Effector memory CD4-positive, alpha-beta T cell (primary cell): ENCODE measurements around the gene NKX1-1.

Source experiments
- DNase-seq, 3 donors: peaks; one replicate each; pipeline ENCODE4 v3.0.0-alpha.2; 2020
- H3K27ac ChIP-seq: 2 replicates; pipeline ENCODE4 v1.7.0; 2013; ENCODE audit warnings: mild to moderate bottlenecking, low read length, moderate library complexity; ENCODE audit not compliant: insufficient read depth, poor library complexity, severe bottlenecking
- H3K27me3 ChIP-seq: replicated peaks from 2 replicates; pipeline ENCODE4 v1.7.0; 2013; ENCODE audit warnings: mild to moderate bottlenecking, low read length; ENCODE audit not compliant: insufficient read depth, control insufficient read depth, poor library complexity, severe bottlenecking
- H3K36me3 ChIP-seq: 2 replicates; pipeline ENCODE4 v1.7.0; 2013; ENCODE audit warnings: mild to moderate bottlenecking, low read length, moderate library complexity; ENCODE audit not compliant: control insufficient read depth, insufficient read depth
- H3K4me1 ChIP-seq: 2 replicates; pipeline ENCODE4 v1.7.0; 2013; ENCODE audit warnings: low read length, mild to moderate bottlenecking; ENCODE audit not compliant: control insufficient read depth, insufficient read depth, poor library complexity, severe bottlenecking
- H3K4me3 ChIP-seq: 2 replicates; pipeline ENCODE4 v1.7.0; 2013; ENCODE audit warnings: low read length, low read depth, mild to moderate bottlenecking; ENCODE audit not compliant: insufficient read depth, poor library complexity, severe bottlenecking
- H3K9me3 ChIP-seq: 2 replicates; pipeline ENCODE4 v1.7.0; 2013; ENCODE audit warnings: mild to moderate bottlenecking, low read length, moderate library complexity; ENCODE audit not compliant: control insufficient read depth

The NKX1-1 gene

GRCh38 chr4:1384675-1385372 lies 21.4 kb downstream of the NKX1-1 start:
- no peaks in the 10 kb centered on the region for H3K27me3 ChIP-seq
- DNase-seq = no peak
- no peaks in the 10 kb centered on the region for H3K4me1 ChIP-seq
- no peaks in the 10 kb centered on the region for H3K9me3 ChIP-seq
- H3K36me3 ChIP-seq = peaks cover 6% of the 10 kb centered on the region
- no peak overlapping the region for H3K4me3 ChIP-seq
- H3K27ac ChIP-seq = no peak overlapping the region

- Histone ChIP-seq H3K36me3 (peaks cover 6% of the 10 kb centered on the region), H3K27ac (no peak overlapping the region), H3K27me3 (no peaks in the 10 kb centered on the region), H3K4me1 (no peaks in the 10 kb centered on the region), H3K4me3 (no peak overlapping the region), H3K9me3 (no peaks in the 10 kb centered on the region)
- DNase-seq = no peak
Observed at GRCh38 chr4:1383728-1384591, 22.3 kb downstream of the NKX1-1 start.

DNA sequence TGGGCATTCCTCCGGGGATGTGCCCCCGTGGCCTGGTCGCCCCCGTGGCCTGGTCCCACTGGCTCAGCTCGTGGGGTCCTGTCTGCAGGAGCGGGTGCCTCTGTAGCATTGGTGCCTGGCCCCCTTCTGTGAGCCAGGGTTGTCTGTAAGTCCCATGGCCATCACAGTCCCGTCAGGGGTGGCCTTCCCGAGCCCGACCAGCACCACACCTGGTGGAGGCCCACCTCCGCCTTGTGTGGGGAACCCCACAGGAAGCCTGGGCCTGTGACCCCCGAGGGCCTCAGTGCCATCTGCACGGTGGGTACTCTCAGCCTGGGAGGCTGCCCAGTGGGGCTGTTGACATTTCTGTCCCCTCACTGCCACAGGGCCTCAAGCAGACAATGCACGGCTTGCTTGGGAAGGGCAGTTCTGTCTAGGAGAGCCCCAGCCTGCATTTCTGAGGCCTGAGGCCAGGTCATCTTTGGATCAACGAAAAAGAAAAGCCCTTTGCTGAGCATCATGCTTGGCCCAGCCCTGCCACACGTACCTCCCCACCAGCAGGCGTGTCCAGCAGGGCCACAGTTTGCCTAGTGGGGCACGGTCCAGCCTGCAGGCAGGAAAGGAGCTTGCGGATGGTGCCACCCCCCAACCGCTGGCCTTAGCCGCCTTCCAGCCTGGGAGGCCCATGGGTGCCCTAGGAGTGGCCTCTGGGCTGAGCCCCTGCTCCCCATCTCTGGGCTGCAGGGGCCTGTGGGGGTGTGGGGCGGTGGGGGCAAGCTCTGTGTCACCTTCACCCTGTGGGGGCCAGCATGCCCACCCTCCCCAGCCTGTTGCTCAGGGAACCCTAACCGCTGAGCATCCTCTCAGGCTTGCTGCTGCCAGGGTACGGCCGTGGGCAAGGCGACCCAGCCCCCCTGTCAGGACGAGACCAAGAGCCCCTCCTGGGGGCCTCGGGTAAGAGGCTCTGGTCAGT lies 23.2 kb downstream of the NKX1-1 start:
- Histone ChIP-seq H3K4me1 (no peaks in the 10 kb centered on the region), H3K27me3 (no peaks in the 10 kb centered on the region), H3K9me3 (no peaks in the 10 kb centered on the region), H3K36me3 (peaks cover 6% of the 10 kb centered on the region), H3K4me3 (no peak overlapping the region), H3K27ac (no peak overlapping the region)
- DNase-seq = no peak

GRCh38 chr4:1381944-1382541 lies 24.2 kb downstream of the NKX1-1 start:
- Histone ChIP-seq H3K9me3 (no peaks in the 10 kb centered on the region), H3K27ac (no peak overlapping the region), H3K4me1 (no peaks in the 10 kb centered on the region), H3K36me3 (peaks cover 6% of the 10 kb centered on the region), H3K27me3 (no peaks in the 10 kb centered on the region), H3K4me3 (no peak overlapping the region)
- DNase-seq = no peak

DNA sequence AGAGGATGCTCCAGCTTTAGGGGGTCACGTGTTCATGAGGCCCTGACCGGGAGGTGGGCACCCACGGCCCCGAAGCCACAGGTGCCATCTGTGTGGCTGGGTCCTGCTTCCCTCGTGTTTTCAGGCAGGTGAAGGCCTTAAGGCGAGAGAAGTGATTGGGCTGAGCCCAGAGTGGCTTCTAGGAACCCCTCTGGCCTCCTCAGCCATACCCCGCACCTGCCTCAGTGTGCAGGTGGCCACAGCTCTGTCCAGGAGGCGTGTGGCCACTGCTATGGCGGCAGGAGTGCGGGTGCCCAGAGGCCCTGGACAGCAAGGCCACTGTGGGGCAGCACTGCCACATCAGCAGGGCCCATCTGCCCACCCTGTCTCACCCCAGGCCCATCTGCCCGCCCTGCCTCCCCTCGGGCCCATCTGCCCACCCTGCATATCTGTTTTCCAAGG lies 25.0 kb downstream of the NKX1-1 start:
- Histone ChIP-seq H3K4me1 (no peaks in the 10 kb centered on the region), H3K36me3 (peaks cover 6% of the 10 kb centered on the region)

DNA sequence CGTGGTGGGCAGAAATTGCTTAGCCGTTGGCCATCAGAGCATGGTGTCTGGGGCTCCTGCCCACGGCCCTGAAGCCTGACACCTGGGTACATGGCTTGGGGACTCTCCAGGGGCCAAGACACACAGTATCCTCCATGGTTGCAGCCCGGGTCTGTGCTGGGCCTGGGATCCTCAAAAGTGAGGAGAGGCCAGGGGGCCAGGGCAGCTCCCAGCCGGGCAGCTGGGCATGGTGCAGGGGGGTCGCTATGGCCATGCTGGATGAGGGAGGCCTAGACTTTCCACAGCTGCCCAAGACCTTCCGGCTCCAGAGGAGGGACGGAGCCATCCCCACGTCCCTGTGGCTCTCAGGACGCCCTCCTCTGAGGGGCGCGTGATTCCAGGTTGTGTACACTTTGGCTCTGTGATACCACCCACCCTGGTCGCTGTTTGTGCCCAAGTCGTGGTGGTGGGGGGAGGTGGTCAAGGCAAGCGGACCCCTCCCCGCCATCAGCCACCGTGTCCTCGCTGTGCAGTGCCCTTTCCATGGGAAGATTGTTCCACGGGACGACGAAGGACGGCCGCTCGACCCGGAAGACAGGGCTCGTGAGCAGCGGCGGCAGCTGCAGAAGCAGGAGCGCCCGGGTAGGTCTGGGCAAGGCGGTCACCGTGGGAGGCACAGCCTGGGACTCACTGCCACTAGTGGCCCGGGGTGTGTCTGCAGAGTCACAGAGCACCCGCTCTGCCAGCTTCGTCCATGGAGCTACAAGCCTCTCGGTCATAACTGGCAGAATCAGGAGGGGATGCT lies 25.7 kb downstream of the NKX1-1 start:
- no peak overlapping the region for H3K27ac ChIP-seq
- H3K27me3 ChIP-seq = no peaks in the 10 kb centered on the region
- H3K4me3 ChIP-seq = no peak overlapping the region
- no peaks in the 10 kb centered on the region for H3K4me1 ChIP-seq
- DNase-seq = no peak
- H3K9me3 ChIP-seq = no peaks in the 10 kb centered on the region
- H3K36me3 ChIP-seq = peaks cover 12% of the 10 kb centered on the region

More for the DNA sequence above, 25.0 kb downstream of the NKX1-1 start:
- no peak overlapping the region for H3K4me3 ChIP-seq
- no peaks in the 10 kb centered on the region for H3K9me3 ChIP-seq
- no peak overlapping the region for H3K27ac ChIP-seq
- DNase-seq = no peak
- no peaks in the 10 kb centered on the region for H3K27me3 ChIP-seq

DNA sequence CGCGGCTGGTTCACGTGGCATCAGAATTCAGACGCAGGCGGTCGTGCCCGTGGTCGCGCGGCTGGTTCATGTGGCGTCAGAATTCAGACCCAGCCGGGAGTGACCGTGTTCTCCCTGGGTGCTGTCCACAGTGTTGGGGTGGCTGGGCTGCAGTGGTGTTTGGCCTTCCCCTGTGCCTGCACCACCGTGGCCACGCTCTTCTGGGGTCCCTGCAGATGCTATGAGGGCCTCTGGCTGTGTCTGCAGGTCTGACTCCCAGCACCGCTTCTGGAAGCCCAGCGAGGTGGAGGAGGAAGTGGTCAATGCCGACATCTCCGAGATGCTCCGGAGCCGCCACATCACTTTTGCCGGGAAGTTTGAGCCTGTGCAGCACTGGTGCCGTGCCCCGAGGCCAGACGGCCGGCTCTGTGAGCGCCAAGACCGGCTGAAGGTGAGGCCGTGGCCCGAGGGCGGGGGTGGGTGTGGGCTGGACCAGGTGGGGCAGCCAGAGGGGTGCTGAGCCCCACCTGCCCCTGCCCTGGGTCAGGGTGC lies 26.4 kb downstream of the NKX1-1 start:
- DNase-seq = no peak
- no peak overlapping the region for H3K4me3 ChIP-seq
- H3K27me3 ChIP-seq = no peaks in the 10 kb centered on the region
- H3K27ac ChIP-seq = no peak overlapping the region
- peaks cover 19% of the 10 kb centered on the region for H3K36me3 ChIP-seq
- H3K9me3 ChIP-seq = no peaks in the 10 kb centered on the region
- no peaks in the 10 kb centered on the region for H3K4me1 ChIP-seq

DNA sequence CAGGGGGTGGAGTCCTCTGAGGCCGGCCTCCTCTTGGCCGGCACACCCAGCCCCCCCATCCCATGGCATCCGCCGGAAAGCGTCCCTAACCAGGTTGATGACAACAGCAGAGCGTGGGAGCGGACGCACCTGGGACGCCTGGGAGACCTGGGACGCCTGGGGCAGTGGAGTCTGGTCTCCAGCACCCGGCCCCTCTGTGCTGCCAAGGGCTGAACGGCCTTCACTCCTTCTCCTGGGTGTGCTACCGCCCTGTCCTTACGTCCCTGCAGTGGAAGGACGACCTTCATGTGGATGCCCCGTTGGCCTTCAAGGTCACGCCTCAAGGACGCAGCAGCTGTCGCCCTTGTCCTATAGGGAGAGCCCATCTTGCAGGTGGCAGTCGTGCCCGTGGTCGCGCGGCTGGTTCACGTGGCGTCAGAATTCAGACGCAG lies 26.9 kb downstream of the NKX1-1 start:
- no peak for DNase-seq
- Histone ChIP-seq H3K4me3 (no peak overlapping the region), H3K27me3 (no peaks in the 10 kb centered on the region), H3K9me3 (no peaks in the 10 kb centered on the region), H3K36me3 (peaks cover 23% of the 10 kb centered on the region), H3K4me1 (no peaks in the 10 kb centered on the region), H3K27ac (no peak overlapping the region)
